Stimulated activated CD8-positive, alpha-beta memory T cell treated with anti-CD3 and anti-CD28 coated beads, Interleukin-4, amount 100 ng/mL, for 1 hour (primary cell): ENCODE measurements around the gene SUV39H2.
"Not testable (repeated sequence)": the region's sequence is repeated elsewhere in the genome, so short reads cannot be mapped to it uniquely, and the experiment has no call there.

Experiments
- DNase-seq, 2 donors: peaks; one replicate each; pipeline ENCODE4 v3.0.0-alpha.2; 2020; ENCODE audit warnings: low read depth in 2 of 2, low spot score in 1 of 2

The SUV39H2 gene

GRCh38 chr10:14873090-14873760 is 5.4 kb upstream of the SUV39H2 start:
- DNase-seq, result no peak

GRCh38 chr10:14875941-14876340 is 2.7 kb upstream of the SUV39H2 start:
- no peak for DNase-seq

GRCh38 chr10:14876764-14877163 is 1.9 kb upstream of the SUV39H2 start:
- no peak for DNase-seq

- no peak for DNase-seq
Measured at GRCh38 chr10:14879124-14879927, 660 bp downstream of the SUV39H2 start.

- no peak for DNase-seq
Measured at GRCh38 chr10:14879928-14880193, 1.2 kb downstream of the SUV39H2 start.

GRCh38 chr10:14880229-14880628 is 1.6 kb downstream of the SUV39H2 start:
- no peak for DNase-seq

- DNase-seq, result no peak
Measured at GRCh38 chr10:14884082-14884481, 5.4 kb downstream of the SUV39H2 start.

GRCh38 chr10:14889318-14889717 is 10.7 kb downstream of the SUV39H2 start:
- DNase-seq, result no peak

- no peak for DNase-seq
Measured at GRCh38 chr10:14891151-14891550, 12.5 kb downstream of the SUV39H2 start.

- DNase-seq, result no peak
Measured at GRCh38 chr10:14904316-14904732, 25.7 kb downstream of the SUV39H2 start.

GRCh38 chr10:14904864-14905263 is 26.2 kb downstream of the SUV39H2 start:
- DNase-seq, result no peak

GRCh38 chr10:14905890-14906289 is 27.2 kb downstream of the SUV39H2 start:
- no peak for DNase-seq

- no peak for DNase-seq
Measured at GRCh38 chr10:14906765-14907164, 28.1 kb downstream of the SUV39H2 start.

GRCh38 chr10:14907591-14907990 is 28.9 kb downstream of the SUV39H2 start:
- not testable (repeated sequence) for DNase-seq

- DNase-seq, result no peak
Measured at GRCh38 chr10:14909101-14909500, 30.4 kb downstream of the SUV39H2 start.

GRCh38 chr10:14910953-14911352 is 32.3 kb downstream of the SUV39H2 start:
- DNase-seq, result no peak

GRCh38 chr10:14911801-14912200 is 33.1 kb downstream of the SUV39H2 start:
- no peak for DNase-seq

- no peak for DNase-seq
Measured at GRCh38 chr10:14916600-14916999, 37.9 kb downstream of the SUV39H2 start.

GRCh38 chr10:14917827-14918226 is 39.2 kb downstream of the SUV39H2 start:
- no peak for DNase-seq

- DNase-seq, result no peak
Measured at GRCh38 chr10:14918964-14919363, 40.3 kb downstream of the SUV39H2 start.

- no peak for DNase-seq
Measured at GRCh38 chr10:14924013-14924412, 45.3 kb downstream of the SUV39H2 start.

GRCh38 chr10:14925268-14925667 is 46.6 kb downstream of the SUV39H2 start:
- no peak for DNase-seq

- DNase-seq, result no peak
Measured at GRCh38 chr10:14926061-14926470, 47.4 kb downstream of the SUV39H2 start.
